PC-9 (cell line): Measurements from ENCODE around the gene AFAP1. TPM values are rescaled to one million over a fixed set of nuclear protein-coding genes. Genes with fewer than 3 reads are reported as not detected.

Experiments used
- BruUV-seq: library from RNA; stranded (reverse); fragments of 400-500 nt; replicated peaks from 2 replicates; lab custom pipeline; 2021; lab: Mats Ljungman, UMichigan
- CTCF ChIA-PET: fragments of 300-600 bp; sonication (Branson Sonifier 250); formaldehyde crosslinking; loops from one replicate; lab custom pipeline; 2022; ENCODE audit warnings: antibody characterized with exemption; lab: Charles Lee
- POLR2A ChIA-PET: fragments of 300-600 bp; sonication (Branson Sonifier 250); formaldehyde crosslinking; loops from one replicate; lab custom pipeline; 2022; ENCODE audit warnings: antibody characterized with exemption; ENCODE audit not compliant: unreplicated experiment; lab: Charles Lee
- DNase-seq, 2 experiments: peaks; one replicate each; pipeline versions ENCODE4 v3.0.0 to v3.0.0-alpha.2; 2015 to 2022; ENCODE audit warnings: mixed read lengths in 1 of 2
- H2AFZ ChIP-seq: fragments of 200-600 bp; sonication (generic); 2 replicates; pipeline ENCODE4 v1.8.1; 2017; ENCODE audit warnings: antibody characterized with exemption
- H3F3A ChIP-seq: fragments of 200-600 bp; sonication (generic); 2 replicates; pipeline ENCODE4 v1.8.1; 2017; ENCODE audit warnings: antibody characterized with exemption, mild to moderate bottlenecking, low read depth; ENCODE audit not compliant: insufficient read depth
- H3K27ac ChIP-seq: fragments of 200-600 bp; sonication (generic); 2 replicates; pipeline ENCODE4 v1.6.1; 2016; ENCODE audit warnings: mixed run types
- H3K27me3 ChIP-seq: fragments of 200-600 bp; sonication (generic); 2 replicates; pipeline ENCODE4 v1.6.1; 2016; ENCODE audit warnings: low read depth, mixed run types; ENCODE audit not compliant: insufficient read depth
- H3K36me3 ChIP-seq: fragments of 200-600 bp; sonication (generic); 2 replicates; pipeline ENCODE4 v1.6.1; 2016; ENCODE audit warnings: low read depth, mixed run types
- H3K4me1 ChIP-seq: fragments of 200-600 bp; sonication (generic); replicated peaks from 2 replicates; pipeline ENCODE4 v1.6.1; 2016; ENCODE audit warnings: mixed run types; ENCODE audit not compliant: insufficient read depth
- H3K4me2 ChIP-seq: fragments of 200-600 bp; sonication (generic); 2 replicates; pipeline ENCODE4 v1.6.1; 2017; ENCODE audit warnings: mixed run types
- H3K4me3 ChIP-seq: fragments of 200-600 bp; sonication (generic); 2 replicates; pipeline ENCODE4 v1.6.1; 2016; ENCODE audit warnings: mixed run types
- H3K79me2 ChIP-seq: fragments of 200-600 bp; sonication (generic); 2 replicates; pipeline ENCODE4 v1.6.1; 2017; ENCODE audit warnings: low read depth, mixed run types
- H3K9me2 ChIP-seq: fragments of 200-600 bp; sonication (generic); 2 replicates; pipeline ENCODE4 v1.8.1; 2017; ENCODE audit warnings: mild to moderate bottlenecking; ENCODE audit not compliant: insufficient read depth
- H3K9me3 ChIP-seq: fragments of 200-600 bp; sonication (generic); 2 replicates; pipeline ENCODE4 v1.8.1; 2016; ENCODE audit warnings: low read depth; ENCODE audit not compliant: insufficient read depth
- H4K20me1 ChIP-seq: fragments of 200-600 bp; sonication (generic); 2 replicates; pipeline ENCODE4 v1.8.1; 2017; ENCODE audit not compliant: insufficient read depth
- CTCF ChIP-seq: fragments of 200-600 bp; sonication (generic); conservative IDR thresholded peaks from 2 replicates; pipeline ENCODE4 v1.6.1; 2017; ENCODE audit warnings: mixed run types, antibody characterized with exemption, mild to moderate bottlenecking, moderate library complexity
- EZH2 ChIP-seq: fragments of 200-600 bp; sonication (generic); IDR thresholded peaks from 2 replicates; pipeline ENCODE4 v1.8.0; 2017; ENCODE audit warnings: antibody characterized with exemption, low read depth
- intact Hi-C: fragments of 100-400 bp; cut with micrococcal nuclease; formaldehyde crosslinking; loops from one replicate; pipeline ENCODE4 v1.10.0; 2022; ENCODE audit not compliant: unreplicated experiment
- total RNA-seq: library from RNA; stranded (reverse); gene quantifications from 2 replicates; pipeline ENCODE4 v1.2.3, GENCODE V29; 2021

Gene AFAP1
- total RNA-seq, 1 experiment from 2014 or later, result 69.6 TPM

- no peak for TF ChIP-seq CTCF
- no peak for TF ChIP-seq EZH2
- no peak for DNase-seq
Observed at GRCh38 chr4:7725951-7726350, 213.7 kb downstream of the AFAP1 start.

GRCh38 chr4:7723625-7724024, 216.0 kb downstream of the AFAP1 start:
- TF ChIP-seq CTCF (no peak), EZH2 (no peak)
- no peaks in the 10 kb centered on the region for H3K9me3 ChIP-seq
- no peaks in the 10 kb centered on the region for H3K9me2 ChIP-seq
- ChIA-PET POLR2A (interaction anchor here (0.5 kb wide), 1 partner anchor 1464 kb away, joined by 11 read pairs; no protein-coding TSS in a partner anchor), CTCF (no interaction called here)
- H3K36me3 ChIP-seq, result no peaks in the 10 kb centered on the region
- no peak overlapping the region for H3K27ac ChIP-seq
- no peak overlapping the region for H3K4me3 ChIP-seq
- H3K4me1 ChIP-seq, result no peaks in the 10 kb centered on the region
- no peaks in the 10 kb centered on the region for H4K20me1 ChIP-seq
- H3F3A ChIP-seq, result no peaks in the 10 kb centered on the region
- no peak overlapping the region for H3K4me2 ChIP-seq
- BruUV-seq, result no TSS peak
- H3K27me3 ChIP-seq, result no peaks in the 10 kb centered on the region
- no peak overlapping the region for H2AFZ ChIP-seq
- H3K79me2 ChIP-seq, result no peaks in the 10 kb centered on the region
- no peak for DNase-seq
- intact Hi-C loops, result no loop called here

More at GRCh38 chr4:7725951-7726350, 213.7 kb downstream of the AFAP1 start:
- Histone ChIP-seq H3F3A (no peaks in the 10 kb centered on the region), H2AFZ (no peak overlapping the region), H4K20me1 (no peaks in the 10 kb centered on the region), H3K9me3 (no peaks in the 10 kb centered on the region), H3K9me2 (no peaks in the 10 kb centered on the region), H3K27me3 (no peaks in the 10 kb centered on the region), H3K27ac (no peak overlapping the region), H3K4me2 (no peak overlapping the region), H3K4me3 (no peak overlapping the region), H3K4me1 (no peaks in the 10 kb centered on the region), H3K79me2 (no peaks in the 10 kb centered on the region), H3K36me3 (no peaks in the 10 kb centered on the region)
- intact Hi-C loops, result no loop called here
- CTCF ChIA-PET, result no interaction called here
- POLR2A ChIA-PET, result no interaction called here
- no TSS peak for BruUV-seq

GRCh38 chr4:7722766-7723387, 216.8 kb downstream of the AFAP1 start:
- CTCF ChIA-PET, result no interaction called here
- Histone ChIP-seq H3K4me2 (no peak overlapping the region), H3K4me1 (no peaks in the 10 kb centered on the region), H3K9me3 (no peaks in the 10 kb centered on the region), H3K27me3 (no peaks in the 10 kb centered on the region), H3K36me3 (no peaks in the 10 kb centered on the region), H4K20me1 (no peaks in the 10 kb centered on the region), H2AFZ (no peak overlapping the region), H3K4me3 (no peak overlapping the region), H3K79me2 (no peaks in the 10 kb centered on the region), H3K27ac (no peak overlapping the region), H3K9me2 (no peaks in the 10 kb centered on the region), H3F3A (no peaks in the 10 kb centered on the region)
- BruUV-seq, result no TSS peak
- POLR2A ChIA-PET, result no interaction called here
- TF ChIP-seq CTCF (no peak), EZH2 (no peak)
- no peak for DNase-seq
- intact Hi-C loops, result no loop called here
